GM10248 (cell line): ENCODE measurements around the gene TIMP2.

ENCODE experiments used
- CTCF ChIA-PET: fragments of 300-600 bp; sonication (Branson Sonifier 250); formaldehyde crosslinking; extraction: SDS; loops from one replicate; lab custom pipeline; 2021; ENCODE audit warnings: antibody characterized with exemption; lab: Yijun Ruan, JAX
- POLR2A ChIA-PET: fragments of 350-650 bp; sonication (Branson Sonifier 250); formaldehyde crosslinking; extraction: SDS; loops from one replicate; lab custom pipeline; 2020; ENCODE audit warnings: antibody characterized with exemption; lab: Yijun Ruan, JAX
- DNase-seq: peaks from one replicate; pipeline ENCODE4 v3.0.0; 2012; ENCODE audit errors: extremely low spot score
- CTCF ChIP-seq: IDR thresholded peaks from 2 replicates; pipeline ENCODE4 v1.5.1; 2012; ENCODE audit warnings: mild to moderate bottlenecking, low read depth; ENCODE audit errors: extremely low read depth, missing control alignments, control extremely low read depth

Gene TIMP2

GRCh38 chr17:78839235-78839761 is 85.9 kb downstream of the TIMP2 start:
- TF ChIP-seq CTCF, result no peak
- CTCF ChIA-PET, result interaction anchor here (1.4 kb wide), 1 partner anchor 29 kb away, joined by 4 read pairs; no protein-coding TSS in a partner anchor
- no peak for DNase-seq
- POLR2A ChIA-PET, result no interaction called here

- ChIA-PET POLR2A (no interaction called here), CTCF (interaction anchor here (1.4 kb wide), 1 partner anchor 28 kb away, joined by 4 read pairs; no protein-coding TSS in a partner anchor)
These were observed 86.6 kb downstream of the TIMP2 start for GRCh38 chr17:78838574-78839005.

DNA sequence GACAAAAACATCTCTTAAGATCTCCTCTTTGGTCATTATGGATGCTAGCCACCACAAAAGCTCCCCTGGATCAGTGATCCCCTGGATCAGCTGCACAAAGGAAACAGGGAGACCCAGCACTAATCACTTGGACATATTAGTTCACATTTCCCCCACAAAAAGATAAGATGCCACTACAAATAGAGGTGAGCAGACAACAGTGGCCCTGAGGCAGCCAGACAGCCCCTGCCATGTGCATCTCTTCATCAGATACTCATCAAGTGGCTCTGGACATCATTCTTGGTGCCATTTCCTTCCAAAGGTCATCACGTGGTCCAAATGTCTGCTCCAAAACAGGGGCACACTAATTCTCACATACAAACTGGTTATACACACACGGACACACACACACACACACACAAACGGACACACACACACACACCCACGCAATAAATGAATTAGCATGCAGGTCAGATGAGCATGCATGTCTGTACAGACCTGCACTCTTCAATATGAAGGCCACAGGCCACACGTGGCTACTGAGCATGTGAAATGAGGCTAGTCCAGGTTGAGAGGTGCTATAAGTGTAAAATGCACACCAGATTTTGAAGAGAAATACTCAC is 88.7 kb downstream of the TIMP2 start:
- ChIA-PET CTCF (no interaction called here), POLR2A (no interaction called here)
- no peak for TF ChIP-seq CTCF
- no peak for DNase-seq

More at GRCh38 chr17:78838574-78839005, 86.6 kb downstream of the TIMP2 start:
- no peak for DNase-seq
- no peak for TF ChIP-seq CTCF

DNA sequence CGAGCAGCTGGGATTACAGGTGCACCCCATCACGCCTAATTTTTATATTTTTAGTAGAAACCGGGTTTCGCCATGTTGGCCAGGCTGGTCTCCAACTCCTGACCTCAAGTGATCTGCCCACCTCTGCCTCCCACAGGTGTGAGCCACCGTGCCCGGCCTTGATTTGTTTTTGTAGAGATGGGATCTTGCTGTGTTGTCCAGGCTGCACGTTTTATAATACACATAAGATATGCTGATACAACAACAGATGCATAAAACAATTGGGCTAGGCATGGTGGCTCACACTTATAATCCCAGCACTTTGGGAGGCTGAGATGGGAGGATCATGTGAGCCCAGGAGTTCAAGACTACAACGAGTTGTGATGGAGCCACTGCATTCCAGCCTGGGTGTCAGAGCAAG is 90.6 kb downstream of the TIMP2 start:
- ChIA-PET CTCF (interaction anchor here (0.8 kb wide), 1 partner anchor 12 kb away, joined by 3 read pairs; no protein-coding TSS in a partner anchor), POLR2A (no interaction called here)
- DNase-seq, result no peak

DNA sequence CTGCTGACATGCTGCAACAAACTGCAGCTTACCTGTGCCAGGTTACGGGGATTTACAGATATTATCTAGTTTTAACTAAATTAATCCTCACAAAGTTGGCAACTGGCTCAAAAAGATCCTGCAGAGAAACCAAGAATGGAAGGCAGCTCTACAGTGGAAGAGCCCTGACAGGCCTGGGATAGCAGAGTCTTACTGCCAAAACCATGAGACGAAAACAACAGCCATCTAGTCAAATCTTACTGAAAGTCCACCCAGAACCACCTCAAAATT is 92.7 kb downstream of the TIMP2 start:
- ChIA-PET POLR2A (no interaction called here), CTCF (interaction anchor here (0.9 to 1.4 kb wide), 2 partner anchors 8 to 12 kb away, joined by 3 to 5 read pairs; partner anchors contain the start of gene USP36)
- no peak for TF ChIP-seq CTCF
- DNase-seq, result no peak

More for the DNA sequence above, 90.6 kb downstream of the TIMP2 start:
- TF ChIP-seq CTCF, result no peak

GRCh38 chr17:78831688-78832540 is 93.3 kb downstream of the TIMP2 start:
- CTCF ChIA-PET, result interaction anchor here (0.9 to 1.4 kb wide), 4 partner anchors 8 to 14 kb away, joined by 3 to 5 read pairs (median 3); partner anchors contain the start of gene USP36
- no peak for DNase-seq
- POLR2A ChIA-PET, result interaction anchor here (0.7 to 1.5 kb wide), 3 partner anchors 9 to 12 kb away, joined by 3 to 6 read pairs (median 4); no protein-coding TSS in a partner anchor
- TF ChIP-seq CTCF, result no peak
